Peyer's patch (tissue), 4 donors: Measurements from ENCODE around the gene SF1.

Experiments
- POLR2A ChIP-seq, 2 donors: fragments of 450-650 bp; IDR thresholded peaks; one replicate each; pipeline ENCODE4 v1.5.1; 2017; ENCODE audit warnings: antibody characterized with exemption in 2 of 2, mild to moderate bottlenecking in 2 of 2, moderate library complexity in 2 of 2
- TF ChIP-seq, protein P1 (sequence below), 6 experiments: fragments of 450-650 bp in 4 of 6; fragments of 200-600 bp in 2 of 6; sonication (generic) in 1 of 6; IDR thresholded peaks; one replicate each; pipeline ENCODE4 v1.5.1; 2017 to 2019; ENCODE audit warnings: antibody characterized with exemption in 6 of 6, mild to moderate bottlenecking in 3 of 6, moderate library complexity in 1 of 6

DNA sequence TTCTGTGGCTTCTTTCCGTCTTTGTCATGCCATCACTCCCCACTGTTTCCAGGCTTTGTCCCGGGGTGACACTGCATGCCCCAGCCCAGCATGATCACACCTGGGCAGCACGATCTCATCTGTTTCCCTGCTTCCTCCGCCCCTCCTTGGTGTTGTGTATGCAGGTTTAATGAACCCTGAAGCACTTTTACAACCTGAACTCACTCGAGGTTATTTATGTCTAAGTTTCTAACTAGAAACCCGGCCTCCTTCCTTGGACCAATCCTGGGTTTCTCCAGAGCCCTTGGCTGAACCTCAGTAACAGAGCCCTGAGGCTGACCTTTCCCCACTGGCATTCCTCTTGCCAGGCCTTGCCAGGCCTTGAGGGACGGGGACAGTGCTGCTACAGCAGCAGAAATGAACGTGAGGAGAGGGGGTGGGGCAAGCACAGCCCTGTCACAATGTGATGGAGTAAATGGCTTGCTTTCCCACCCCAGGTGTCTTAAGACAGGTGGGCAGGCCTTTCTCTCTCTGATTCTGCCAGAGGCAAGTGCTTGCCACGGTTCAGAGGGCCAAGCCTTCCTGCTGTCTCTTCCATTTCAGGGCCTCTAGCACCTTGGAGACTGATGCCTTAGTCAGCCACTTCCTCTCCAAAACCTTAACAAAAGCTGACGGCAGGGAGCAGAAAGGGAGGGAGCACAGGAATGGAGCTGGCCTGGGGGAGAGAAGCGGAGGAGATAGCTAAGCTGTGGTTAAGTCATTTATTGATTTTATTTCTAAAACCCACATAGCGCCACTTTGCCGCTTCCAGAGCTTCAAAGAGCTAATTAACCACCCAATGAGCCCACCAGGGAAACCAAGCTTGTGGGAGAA lies 15.4 kb downstream of the SF1 start:
- TF ChIP-seq, protein P1, sequence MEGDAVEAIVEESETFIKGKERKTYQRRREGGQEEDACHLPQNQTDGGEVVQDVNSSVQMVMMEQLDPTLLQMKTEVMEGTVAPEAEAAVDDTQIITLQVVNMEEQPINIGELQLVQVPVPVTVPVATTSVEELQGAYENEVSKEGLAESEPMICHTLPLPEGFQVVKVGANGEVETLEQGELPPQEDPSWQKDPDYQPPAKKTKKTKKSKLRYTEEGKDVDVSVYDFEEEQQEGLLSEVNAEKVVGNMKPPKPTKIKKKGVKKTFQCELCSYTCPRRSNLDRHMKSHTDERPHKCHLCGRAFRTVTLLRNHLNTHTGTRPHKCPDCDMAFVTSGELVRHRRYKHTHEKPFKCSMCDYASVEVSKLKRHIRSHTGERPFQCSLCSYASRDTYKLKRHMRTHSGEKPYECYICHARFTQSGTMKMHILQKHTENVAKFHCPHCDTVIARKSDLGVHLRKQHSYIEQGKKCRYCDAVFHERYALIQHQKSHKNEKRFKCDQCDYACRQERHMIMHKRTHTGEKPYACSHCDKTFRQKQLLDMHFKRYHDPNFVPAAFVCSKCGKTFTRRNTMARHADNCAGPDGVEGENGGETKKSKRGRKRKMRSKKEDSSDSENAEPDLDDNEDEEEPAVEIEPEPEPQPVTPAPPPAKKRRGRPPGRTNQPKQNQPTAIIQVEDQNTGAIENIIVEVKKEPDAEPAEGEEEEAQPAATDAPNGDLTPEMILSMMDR (IDR thresholded peaks at IDR 0.05): no peak
- TF ChIP-seq POLR2A (IDR thresholded peaks at IDR 0.05): no peak
